LNCAP (cell line): ENCODE results near the gene CSF1R.

Experiments
- TF ChIP-seq, protein P1 (sequence below): fragments of 450-650 bp; IDR thresholded peaks from 2 replicates; pipeline ENCODE4 v1.5.1; 2017; ENCODE audit warnings: mild to moderate bottlenecking

Gene CSF1R

DNA sequence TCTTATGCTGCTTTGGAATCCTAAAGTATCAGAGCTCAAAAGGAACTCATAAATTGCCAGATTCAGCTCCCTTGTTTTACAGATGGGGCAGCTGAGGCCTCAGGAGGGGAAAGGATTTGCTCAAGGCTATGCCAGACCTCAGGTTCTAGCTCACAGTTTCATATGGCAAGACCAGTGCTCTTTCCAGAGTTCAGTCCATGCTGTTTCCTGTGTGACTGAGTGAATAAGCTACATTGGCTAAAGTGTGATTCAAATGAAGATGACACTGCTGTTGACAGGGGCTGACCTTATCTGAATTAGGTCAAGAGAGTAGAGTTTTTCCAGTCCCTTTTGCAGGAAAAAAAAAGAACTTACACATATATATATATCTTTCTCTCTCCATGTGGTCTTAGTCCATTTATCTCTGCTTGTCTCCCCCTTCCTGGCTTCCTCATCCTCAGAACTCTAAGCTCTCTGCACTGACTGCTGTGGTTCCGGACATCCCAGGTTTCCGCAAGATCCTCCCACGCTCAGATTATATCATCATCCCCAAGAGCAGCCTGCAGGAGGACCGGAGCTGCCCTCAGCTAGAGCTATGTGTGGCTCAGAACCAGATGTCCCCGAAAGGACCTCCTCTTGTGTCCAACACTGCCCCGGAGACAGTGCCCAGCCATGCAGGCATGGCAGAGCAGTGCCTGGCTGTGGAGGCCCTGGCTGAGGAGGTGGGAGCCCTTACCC, 76.5 kb downstream of the CSF1R start:
- TF ChIP-seq, protein P1, sequence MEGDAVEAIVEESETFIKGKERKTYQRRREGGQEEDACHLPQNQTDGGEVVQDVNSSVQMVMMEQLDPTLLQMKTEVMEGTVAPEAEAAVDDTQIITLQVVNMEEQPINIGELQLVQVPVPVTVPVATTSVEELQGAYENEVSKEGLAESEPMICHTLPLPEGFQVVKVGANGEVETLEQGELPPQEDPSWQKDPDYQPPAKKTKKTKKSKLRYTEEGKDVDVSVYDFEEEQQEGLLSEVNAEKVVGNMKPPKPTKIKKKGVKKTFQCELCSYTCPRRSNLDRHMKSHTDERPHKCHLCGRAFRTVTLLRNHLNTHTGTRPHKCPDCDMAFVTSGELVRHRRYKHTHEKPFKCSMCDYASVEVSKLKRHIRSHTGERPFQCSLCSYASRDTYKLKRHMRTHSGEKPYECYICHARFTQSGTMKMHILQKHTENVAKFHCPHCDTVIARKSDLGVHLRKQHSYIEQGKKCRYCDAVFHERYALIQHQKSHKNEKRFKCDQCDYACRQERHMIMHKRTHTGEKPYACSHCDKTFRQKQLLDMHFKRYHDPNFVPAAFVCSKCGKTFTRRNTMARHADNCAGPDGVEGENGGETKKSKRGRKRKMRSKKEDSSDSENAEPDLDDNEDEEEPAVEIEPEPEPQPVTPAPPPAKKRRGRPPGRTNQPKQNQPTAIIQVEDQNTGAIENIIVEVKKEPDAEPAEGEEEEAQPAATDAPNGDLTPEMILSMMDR = no peak

DNA sequence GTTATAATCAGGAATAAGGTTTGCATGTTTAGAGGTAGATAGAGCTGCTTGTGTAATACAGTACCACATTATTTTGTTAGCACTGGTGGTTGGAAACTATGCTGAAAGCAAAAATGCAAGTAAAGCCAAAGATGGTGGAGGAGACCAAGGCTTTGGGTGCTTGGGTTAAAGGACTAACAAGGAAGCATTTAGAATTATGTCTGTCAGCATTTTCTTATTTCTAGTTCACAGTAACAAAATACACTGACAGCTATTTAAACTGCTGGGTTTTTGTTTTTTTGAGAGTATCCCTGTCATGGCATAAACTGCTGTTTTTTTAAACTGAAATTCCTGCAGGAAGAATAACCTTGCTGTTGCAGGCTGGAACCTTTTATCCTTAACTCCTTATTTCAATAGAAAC, 79.3 kb downstream of the CSF1R start:
- TF ChIP-seq, protein P1 = no peak

DNA sequence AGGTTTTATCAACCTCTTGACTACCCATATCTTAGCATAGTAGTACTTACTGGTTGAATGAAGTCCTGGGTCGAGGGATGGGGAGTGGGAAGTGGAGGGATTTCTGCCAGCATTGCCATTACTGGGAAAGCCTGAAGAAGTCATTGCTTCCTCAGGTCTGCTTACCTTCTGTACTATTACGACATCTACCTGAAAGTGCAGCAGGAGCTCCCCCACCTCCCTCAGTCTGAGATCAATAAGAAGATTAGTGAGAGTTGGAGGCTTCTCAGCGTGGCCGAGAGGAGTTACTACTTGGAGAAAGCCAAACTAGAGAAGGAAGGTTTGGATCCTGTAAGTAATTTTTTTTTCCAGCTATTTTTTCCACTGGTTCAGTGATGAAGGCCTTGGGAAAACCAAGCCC, 80.0 kb downstream of the CSF1R start:
- TF ChIP-seq, protein P1 = no peak
